Smooth muscle cell (in vitro differentiated cells): ENCODE results near the gene COL18A1. TPM values are rescaled to one million over a fixed set of nuclear protein-coding genes. Genes with fewer than 3 reads are reported as not detected.

ENCODE experiments used
- DNase-seq: peaks from one replicate; lab custom pipeline; 2025; ENCODE audit not compliant: unreplicated experiment; lab: John Stamatoyannopoulos, UW
- H2AFZ ChIP-seq: fragments of 200-600 bp; sonication (generic); 2 replicates; pipeline ENCODE4 v1.6.0; 2016; ENCODE audit warnings: antibody characterized with exemption, low read depth, mild to moderate bottlenecking
- H3F3A ChIP-seq: fragments of 200-600 bp; sonication (generic); 2 replicates; pipeline ENCODE4 v1.6.0; 2017; ENCODE audit warnings: antibody characterized with exemption, low read depth
- H3K27ac ChIP-seq: fragments of 200-600 bp; sonication (generic); 2 replicates; pipeline ENCODE4 v1.5.1; 2016; ENCODE audit warnings: low read depth, mild to moderate bottlenecking
- H3K27me3 ChIP-seq: fragments of 200-600 bp; sonication (generic); 2 replicates; pipeline ENCODE4 v1.6.1; 2016; ENCODE audit warnings: low read depth, mild to moderate bottlenecking
- H3K36me3 ChIP-seq: fragments of 200-600 bp; sonication (generic); 2 replicates; pipeline ENCODE4 v1.5.1; 2016; ENCODE audit warnings: low read depth
- H3K4me1 ChIP-seq: fragments of 200-600 bp; sonication (generic); 2 replicates; pipeline ENCODE4 v1.5.1; 2016; ENCODE audit warnings: low read depth
- H3K4me2 ChIP-seq: fragments of 200-600 bp; sonication (generic); 2 replicates; pipeline ENCODE4 v1.6.0; 2016; ENCODE audit warnings: mild to moderate bottlenecking
- H3K4me3 ChIP-seq: fragments of 200-600 bp; sonication (generic); 2 replicates; pipeline ENCODE4 v1.5.1; 2016; ENCODE audit warnings: mild to moderate bottlenecking
- H3K79me2 ChIP-seq: fragments of 200-600 bp; sonication (generic); 2 replicates; pipeline ENCODE4 v1.6.0; 2016; ENCODE audit warnings: low read depth, mild to moderate bottlenecking
- H3K9ac ChIP-seq: fragments of 200-600 bp; sonication (generic); 2 replicates; pipeline ENCODE4 v1.6.0; 2016; ENCODE audit warnings: low read depth
- H3K9me3 ChIP-seq: fragments of 200-600 bp; sonication (generic); replicated peaks from 2 replicates; pipeline ENCODE4 v1.5.1; 2016; ENCODE audit warnings: low read depth
- H4K20me1 ChIP-seq: fragments of 200-600 bp; sonication (generic); 2 replicates; pipeline ENCODE4 v1.6.0; 2016; ENCODE audit warnings: low read depth
- WGBS: methylation state at CpG from one replicate; pipeline ENCODE4 v1.1.7; 2016; ENCODE audit warnings: low lambda C conversion rate; 5-methylcytosine and 5-hydroxymethylcytosine counted together
- polyA plus RNA-seq: library from polyadenylated mRNA; unstranded; fragments of >200 nt; fragmentation: Nextera tagmentation; extraction: Ambion mirVana; gene quantifications from 2 replicates; pipeline ENCODE4 v1.2.1, GENCODE V29; 2016
- total RNA-seq: library from RNA; depleted of rRNA; stranded (reverse); fragments of >200 nt; gene quantifications from 2 replicates; pipeline ENCODE4 v1.2.3, GENCODE V29; 2014
- TF ChIP-seq, protein P1 (sequence below): fragments of 200-600 bp; sonication (generic); IDR thresholded peaks from 2 replicates; pipeline ENCODE4 v1.5.1; 2017; ENCODE audit warnings: borderline replicate concordance, mild to moderate bottlenecking, antibody characterized with exemption; ENCODE audit not compliant: insufficient read depth, poor library complexity, severe bottlenecking

Gene COL18A1
- total and polyA plus RNA-seq, 2 experiments from 2014 or later = 192 to 485 TPM

DNA sequence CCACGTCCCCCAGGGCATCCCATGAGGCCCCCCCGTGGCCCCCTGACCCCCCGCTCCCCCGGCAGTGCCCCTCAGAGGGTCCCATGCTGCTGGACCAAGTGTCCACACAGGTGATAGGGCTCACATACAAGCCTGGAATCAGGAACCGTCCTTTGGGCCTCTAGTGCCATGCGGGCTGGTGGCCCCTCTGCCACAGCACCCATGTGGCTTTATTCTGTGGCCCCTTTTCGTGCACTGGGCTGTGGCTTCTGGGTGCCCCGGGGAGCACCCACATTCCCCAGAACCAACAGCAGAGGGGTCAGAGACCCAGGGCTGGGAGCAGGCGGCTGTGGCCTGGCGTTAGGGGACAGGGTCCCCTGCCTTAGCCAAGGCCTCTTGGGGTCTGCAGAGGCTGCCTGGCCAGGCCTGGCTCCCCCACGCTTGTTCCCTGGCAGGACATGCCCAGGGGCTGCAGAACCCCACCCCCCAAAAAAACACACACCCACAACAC lies 105.5 kb downstream of the COL18A1 start:
- Histone ChIP-seq H3K27me3 (no peaks in the 10 kb centered on the region), H3K79me2 (no peaks in the 10 kb centered on the region), H4K20me1 (peaks cover 20% of the 10 kb centered on the region), H3K4me3 (no peak overlapping the region), H3K36me3 (no peaks in the 10 kb centered on the region), H3K9ac (no peak overlapping the region), H3K9me3 (no peaks in the 10 kb centered on the region), H3K4me2 (no peak overlapping the region), H3K27ac (no peak overlapping the region), H3K4me1 (no peaks in the 10 kb centered on the region), H3F3A (no peaks in the 10 kb centered on the region), H2AFZ (no peak overlapping the region)
- TF ChIP-seq, protein P1, sequence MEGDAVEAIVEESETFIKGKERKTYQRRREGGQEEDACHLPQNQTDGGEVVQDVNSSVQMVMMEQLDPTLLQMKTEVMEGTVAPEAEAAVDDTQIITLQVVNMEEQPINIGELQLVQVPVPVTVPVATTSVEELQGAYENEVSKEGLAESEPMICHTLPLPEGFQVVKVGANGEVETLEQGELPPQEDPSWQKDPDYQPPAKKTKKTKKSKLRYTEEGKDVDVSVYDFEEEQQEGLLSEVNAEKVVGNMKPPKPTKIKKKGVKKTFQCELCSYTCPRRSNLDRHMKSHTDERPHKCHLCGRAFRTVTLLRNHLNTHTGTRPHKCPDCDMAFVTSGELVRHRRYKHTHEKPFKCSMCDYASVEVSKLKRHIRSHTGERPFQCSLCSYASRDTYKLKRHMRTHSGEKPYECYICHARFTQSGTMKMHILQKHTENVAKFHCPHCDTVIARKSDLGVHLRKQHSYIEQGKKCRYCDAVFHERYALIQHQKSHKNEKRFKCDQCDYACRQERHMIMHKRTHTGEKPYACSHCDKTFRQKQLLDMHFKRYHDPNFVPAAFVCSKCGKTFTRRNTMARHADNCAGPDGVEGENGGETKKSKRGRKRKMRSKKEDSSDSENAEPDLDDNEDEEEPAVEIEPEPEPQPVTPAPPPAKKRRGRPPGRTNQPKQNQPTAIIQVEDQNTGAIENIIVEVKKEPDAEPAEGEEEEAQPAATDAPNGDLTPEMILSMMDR = no peak
- WGBS = 85% methylated on average over 11 of the region's 11 CpGs
- DNase-seq = no peak

DNA sequence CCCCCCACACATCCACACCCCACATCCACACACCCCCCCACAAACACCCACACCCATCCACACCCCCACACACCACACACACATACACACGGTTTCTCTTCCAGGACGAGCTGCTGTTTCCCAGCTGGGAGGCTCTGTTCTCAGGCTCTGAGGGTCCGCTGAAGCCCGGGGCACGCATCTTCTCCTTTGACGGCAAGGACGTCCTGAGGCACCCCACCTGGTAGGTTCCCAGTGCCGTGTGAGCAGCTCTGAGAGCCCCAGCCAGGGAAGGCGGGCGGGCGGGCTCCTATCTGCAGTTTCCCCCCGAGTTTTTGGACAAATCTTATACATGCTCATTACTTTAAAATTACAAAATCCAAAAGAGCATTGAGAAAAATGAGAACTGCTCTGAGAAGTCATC lies 106.0 kb downstream of the COL18A1 start:
- H3K9me3 ChIP-seq = no peaks in the 10 kb centered on the region
- H4K20me1 ChIP-seq = peaks cover 20% of the 10 kb centered on the region
- H3K27ac ChIP-seq = no peak overlapping the region
- H3K9ac ChIP-seq = no peak overlapping the region
- no peak overlapping the region for H2AFZ ChIP-seq
- no peaks in the 10 kb centered on the region for H3F3A ChIP-seq
- no peak overlapping the region for H3K4me3 ChIP-seq
- no peaks in the 10 kb centered on the region for H3K4me1 ChIP-seq
- no peaks in the 10 kb centered on the region for H3K27me3 ChIP-seq
- H3K36me3 ChIP-seq = no peaks in the 10 kb centered on the region
- TF ChIP-seq, protein P1 = no peak
- 92% methylated on average over 12 of the region's 12 CpGs for WGBS
- H3K79me2 ChIP-seq = no peaks in the 10 kb centered on the region
- no peak for DNase-seq
- no peak overlapping the region for H3K4me2 ChIP-seq

DNA sequence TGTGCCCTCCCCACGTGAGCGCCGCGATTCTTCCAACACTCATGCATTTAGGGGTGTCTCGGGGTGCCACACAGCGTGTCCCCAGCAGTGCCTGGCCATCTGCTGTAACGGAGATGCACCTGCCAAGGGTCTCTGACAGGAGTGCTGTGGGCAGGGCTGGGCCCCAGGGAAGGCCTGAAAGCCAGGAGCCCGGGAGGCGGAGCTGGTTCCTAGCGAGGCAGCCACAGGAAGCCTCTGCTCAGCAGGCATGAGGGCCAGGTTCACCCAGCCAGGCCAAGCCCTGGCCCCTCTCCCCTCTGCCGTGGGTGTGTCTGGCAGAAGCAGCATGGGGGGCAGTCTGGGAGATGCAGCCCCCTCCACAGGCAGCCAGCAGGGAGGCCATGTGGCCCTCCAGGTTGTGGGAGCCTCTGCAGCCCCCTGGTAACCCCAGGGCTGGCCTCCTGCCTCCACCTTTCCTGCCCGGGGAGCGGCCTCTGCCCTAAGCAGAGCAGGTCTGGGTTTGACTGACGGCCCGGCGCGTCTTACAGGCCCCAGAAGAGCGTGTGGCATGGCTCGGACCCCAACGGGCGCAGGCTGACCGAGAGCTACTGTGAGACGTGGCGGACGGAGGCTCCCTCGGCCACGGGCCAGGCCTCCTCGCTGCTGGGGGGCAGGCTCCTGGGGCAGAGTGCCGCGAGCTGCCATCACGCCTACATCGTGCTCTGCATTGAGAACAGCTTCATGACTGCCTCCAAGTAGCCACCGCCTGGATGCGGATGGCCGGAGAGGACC lies 106.9 kb downstream of the COL18A1 start:
- Histone ChIP-seq H3K36me3 (no peaks in the 10 kb centered on the region), H3F3A (no peaks in the 10 kb centered on the region), H3K27ac (no peak overlapping the region), H3K9ac (no peak overlapping the region), H4K20me1 (peaks cover 20% of the 10 kb centered on the region), H3K9me3 (no peaks in the 10 kb centered on the region), H3K79me2 (no peaks in the 10 kb centered on the region), H2AFZ (no peak overlapping the region), H3K27me3 (no peaks in the 10 kb centered on the region), H3K4me3 (no peak overlapping the region), H3K4me2 (no peak overlapping the region), H3K4me1 (no peaks in the 10 kb centered on the region)
- DNase-seq = no peak
- TF ChIP-seq, protein P1 = no peak
- WGBS = 93% methylated on average over 32 of the region's 35 CpGs

DNA sequence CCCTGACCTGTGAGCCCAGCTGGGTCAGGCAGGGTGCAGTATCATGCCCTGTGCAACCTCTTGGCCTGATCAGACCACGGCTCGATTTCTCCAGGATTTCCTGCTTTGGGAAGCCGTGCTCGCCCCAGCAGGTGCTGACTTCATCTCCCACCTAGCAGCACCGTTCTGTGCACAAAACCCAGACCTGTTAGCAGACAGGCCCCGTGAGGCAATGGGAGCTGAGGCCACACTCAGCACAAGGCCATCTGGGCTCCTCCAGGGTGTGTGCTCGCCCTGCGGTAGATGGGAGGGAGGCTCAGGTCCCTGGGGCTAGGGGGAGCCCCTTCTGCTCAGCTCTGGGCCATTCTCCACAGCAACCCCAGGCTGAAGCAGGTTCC lies 107.6 kb downstream of the COL18A1 start:
- H3K4me2 ChIP-seq = no peak overlapping the region
- no peaks in the 10 kb centered on the region for H3K36me3 ChIP-seq
- no peaks in the 10 kb centered on the region for H3K79me2 ChIP-seq
- no peak overlapping the region for H3K4me3 ChIP-seq
- no peaks in the 10 kb centered on the region for H3F3A ChIP-seq
- H2AFZ ChIP-seq = no peak overlapping the region
- no peaks in the 10 kb centered on the region for H3K9me3 ChIP-seq
- H4K20me1 ChIP-seq = peaks cover 18% of the 10 kb centered on the region
- no peak overlapping the region for H3K27ac ChIP-seq
- TF ChIP-seq, protein P1 = no peak
- H3K27me3 ChIP-seq = no peaks in the 10 kb centered on the region
- H3K4me1 ChIP-seq = no peaks in the 10 kb centered on the region
- whole genome bisulfite sequencing = 92% methylated on average over 8 of the region's 8 CpGs
- no peak for DNase-seq
- no peak overlapping the region for H3K9ac ChIP-seq
